ENCODE data around the gene HTR3D. TPM values are rescaled to one million over a fixed set of nuclear protein-coding genes. Genes with fewer than 3 reads are reported as not detected.

Gene HTR3D
- total RNA-seq, 4 donors from 2014 or later, result not detected

GRCh38 chr3:184042617-184043016 is 11.1 kb downstream of the HTR3D start:
- no peak for TF ChIP-seq CTCF (IDR thresholded peaks at IDR 0.05; ENCODE audit: low read depth)

GRCh38 chr3:184045995-184046394 is 14.5 kb downstream of the HTR3D start:
- TF ChIP-seq CTCF (IDR thresholded peaks at IDR 0.05; ENCODE audit: low read depth), result no peak

- no peak for TF ChIP-seq CTCF (IDR thresholded peaks at IDR 0.05; ENCODE audit: low read depth)
Measured at GRCh38 chr3:184050217-184050847, 18.8 kb downstream of the HTR3D start.

GRCh38 chr3:184052767-184053166 is 21.2 kb downstream of the HTR3D start, which contains the start of gene HTR3C:
Gene HTR3C, plus strand, starts transcription at chr3:184053047. Its CDS starts 34 bp downstream, at chr3:184053081.
- no peak for TF ChIP-seq CTCF (IDR thresholded peaks at IDR 0.05; ENCODE audit: low read depth)

GRCh38 chr3:184058029-184058428 is 26.5 kb downstream of the HTR3D start:
- no peak for TF ChIP-seq CTCF (IDR thresholded peaks at IDR 0.05; ENCODE audit: low read depth)

- TF ChIP-seq CTCF (IDR thresholded peaks at IDR 0.05; ENCODE audit: low read depth), result no peak
Measured at GRCh38 chr3:184059424-184059823, 27.9 kb downstream of the HTR3D start.

GRCh38 chr3:184062637-184063036 is 31.1 kb downstream of the HTR3D start:
- no peak for TF ChIP-seq CTCF (IDR thresholded peaks at IDR 0.05; ENCODE audit: low read depth)

Measured in subcutaneous adipose tissue (tissue), 4 donors.